ENCODE results near the gene PLIN1.

PLIN1 gene

GRCh38 chr15:89654301-89654761 is 24.8 kb downstream of the PLIN1 start:
- no peak for DNase-seq (ENCODE audit: low read depth in 2 of 2)

GRCh38 chr15:89653578-89653977 is 25.6 kb downstream of the PLIN1 start:
- DNase-seq (ENCODE audit: low read depth in 2 of 2), result no peak

GRCh38 chr15:89652666-89653065 is 26.5 kb downstream of the PLIN1 start:
- DNase-seq (ENCODE audit: low read depth in 2 of 2), result no peak

- DNase-seq (ENCODE audit: low read depth in 2 of 2), result no peak
Measured at GRCh38 chr15:89652131-89652530, 27.0 kb downstream of the PLIN1 start.

GRCh38 chr15:89649716-89650115 is 29.5 kb downstream of the PLIN1 start:
- no peak for DNase-seq (ENCODE audit: low read depth in 2 of 2)

GRCh38 chr15:89649013-89649625 is 30.0 kb downstream of the PLIN1 start:
- no peak for DNase-seq (ENCODE audit: low read depth in 2 of 2)

- DNase-seq (ENCODE audit: low read depth in 2 of 2), result no peak
Measured at GRCh38 chr15:89648106-89649012, 30.8 kb downstream of the PLIN1 start.

- peak; percentile 22 to 37 for DNase-seq (ENCODE audit: low read depth in 2 of 2)
Measured at GRCh38 chr15:89647191-89647851, 31.8 kb downstream of the PLIN1 start.

GRCh38 chr15:89646416-89647141 is 32.6 kb downstream of the PLIN1 start:
- no peak for DNase-seq (ENCODE audit: low read depth in 2 of 2)

- DNase-seq (ENCODE audit: low read depth in 2 of 2), result no peak
Measured at GRCh38 chr15:89645680-89646079, 33.5 kb downstream of the PLIN1 start.

- DNase-seq (ENCODE audit: low read depth in 2 of 2), result no peak
Measured at GRCh38 chr15:89642106-89642505, 37.1 kb downstream of the PLIN1 start.

- no peak for DNase-seq (ENCODE audit: low read depth in 2 of 2)
Measured at GRCh38 chr15:89641053-89641452, 38.1 kb downstream of the PLIN1 start.

GRCh38 chr15:89640245-89640644 is 38.9 kb downstream of the PLIN1 start:
- DNase-seq (ENCODE audit: low read depth in 2 of 2), result no peak

- DNase-seq (ENCODE audit: low read depth in 2 of 2), result no peak
Measured at GRCh38 chr15:89633585-89633984, 45.6 kb downstream of the PLIN1 start.

- DNase-seq (ENCODE audit: low read depth in 2 of 2), result no peak
Measured at GRCh38 chr15:89632563-89633430, 46.4 kb downstream of the PLIN1 start.

- DNase-seq (ENCODE audit: low read depth in 2 of 2), result no peak
Measured at GRCh38 chr15:89631902-89632264, 47.3 kb downstream of the PLIN1 start.

GRCh38 chr15:89630974-89631901 is 47.9 kb downstream of the PLIN1 start:
- no peak for DNase-seq (ENCODE audit: low read depth in 2 of 2)

- DNase-seq (ENCODE audit: low read depth in 2 of 2), result no peak
Measured at GRCh38 chr15:89630260-89630659, 48.9 kb downstream of the PLIN1 start.

- DNase-seq (ENCODE audit: low read depth in 2 of 2), result no peak
Measured at GRCh38 chr15:89629829-89630228, 49.3 kb downstream of the PLIN1 start.

Data from stimulated activated CD8-positive, alpha-beta memory T cell treated with anti-CD3 and anti-CD28 coated beads, Interleukin-2, amount 100 ng/mL, for 1 hour (primary cell).